HEK293T (cell line): Measurements from ENCODE around the gene C16orf96.

Source experiments
- BHLHE40 ChIP-seq: fragments of 450-650 bp; IDR thresholded peaks from 2 replicates; pipeline ENCODE4 v1.6.1; 2016; ENCODE audit warnings: mild to moderate bottlenecking, moderate library complexity, borderline replicate concordance
- FOXA1 ChIP-seq: fragments of 450-650 bp; IDR thresholded peaks from 2 replicates; pipeline ENCODE4 v1.6.1; 2016; ENCODE audit warnings: mild to moderate bottlenecking
- SP1 ChIP-seq: fragments of 450-650 bp; IDR thresholded peaks from 2 replicates; pipeline ENCODE4 v1.6.1; 2017
- SUZ12 ChIP-seq: fragments of 450-650 bp; IDR thresholded peaks from 2 replicates; pipeline ENCODE4 v1.6.1; 2016; ENCODE audit warnings: mild to moderate bottlenecking
- TARDBP ChIP-seq: fragments of 450-650 bp; IDR thresholded peaks from 2 replicates; pipeline ENCODE4 v1.6.1; 2016
- ZNF384 ChIP-seq: fragments of 450-650 bp; IDR thresholded peaks from 2 replicates; pipeline ENCODE4 v1.6.1; 2016

GRCh38 chr16:4641895-4642294, 85.8 kb downstream of the C16orf96 start:
- no peak for TF ChIP-seq FOXA1
- TF ChIP-seq BHLHE40 = no peak
- no peak for TF ChIP-seq ZNF384
- TF ChIP-seq SUZ12 = no peak
- no peak for TF ChIP-seq TARDBP
- TF ChIP-seq SP1 = no peak
